HL-60 (cell line): ENCODE data around the gene KANK4.

ENCODE experiments used
- CTCF ChIP-seq: IDR thresholded peaks from one replicate; pipeline ENCODE4 v1.5.1; 2011; ENCODE audit warnings: low read length, control low read depth, inconsistent platforms; ENCODE audit not compliant: insufficient read depth
- POLR2AphosphoS5 ChIP-seq: IDR thresholded peaks from 2 replicates; pipeline ENCODE4 v1.6.1; 2012; ENCODE audit warnings: low read depth
- TF ChIP-seq, protein P1 (sequence below): IDR thresholded peaks from 2 replicates; pipeline ENCODE4 v1.6.1; 2012; ENCODE audit warnings: low read depth; ENCODE audit not compliant: insufficient replicate concordance

- TF ChIP-seq CTCF (no peak), POLR2AphosphoS5 (no peak)
- TF ChIP-seq, protein P1, sequence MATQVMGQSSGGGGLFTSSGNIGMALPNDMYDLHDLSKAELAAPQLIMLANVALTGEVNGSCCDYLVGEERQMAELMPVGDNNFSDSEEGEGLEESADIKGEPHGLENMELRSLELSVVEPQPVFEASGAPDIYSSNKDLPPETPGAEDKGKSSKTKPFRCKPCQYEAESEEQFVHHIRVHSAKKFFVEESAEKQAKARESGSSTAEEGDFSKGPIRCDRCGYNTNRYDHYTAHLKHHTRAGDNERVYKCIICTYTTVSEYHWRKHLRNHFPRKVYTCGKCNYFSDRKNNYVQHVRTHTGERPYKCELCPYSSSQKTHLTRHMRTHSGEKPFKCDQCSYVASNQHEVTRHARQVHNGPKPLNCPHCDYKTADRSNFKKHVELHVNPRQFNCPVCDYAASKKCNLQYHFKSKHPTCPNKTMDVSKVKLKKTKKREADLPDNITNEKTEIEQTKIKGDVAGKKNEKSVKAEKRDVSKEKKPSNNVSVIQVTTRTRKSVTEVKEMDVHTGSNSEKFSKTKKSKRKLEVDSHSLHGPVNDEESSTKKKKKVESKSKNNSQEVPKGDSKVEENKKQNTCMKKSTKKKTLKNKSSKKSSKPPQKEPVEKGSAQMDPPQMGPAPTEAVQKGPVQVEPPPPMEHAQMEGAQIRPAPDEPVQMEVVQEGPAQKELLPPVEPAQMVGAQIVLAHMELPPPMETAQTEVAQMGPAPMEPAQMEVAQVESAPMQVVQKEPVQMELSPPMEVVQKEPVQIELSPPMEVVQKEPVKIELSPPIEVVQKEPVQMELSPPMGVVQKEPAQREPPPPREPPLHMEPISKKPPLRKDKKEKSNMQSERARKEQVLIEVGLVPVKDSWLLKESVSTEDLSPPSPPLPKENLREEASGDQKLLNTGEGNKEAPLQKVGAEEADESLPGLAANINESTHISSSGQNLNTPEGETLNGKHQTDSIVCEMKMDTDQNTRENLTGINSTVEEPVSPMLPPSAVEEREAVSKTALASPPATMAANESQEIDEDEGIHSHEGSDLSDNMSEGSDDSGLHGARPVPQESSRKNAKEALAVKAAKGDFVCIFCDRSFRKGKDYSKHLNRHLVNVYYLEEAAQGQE: no peak
Measured at GRCh38 chr1:62295921-62296491, 23.2 kb downstream of the KANK4 start.
